Measurements from ENCODE around the gene GNAZ. TPM values are rescaled to one million over a fixed set of nuclear protein-coding genes. Genes with fewer than 3 reads are reported as not detected.

Gene GNAZ
- polyA plus RNA-seq, 2 of the 4 experiments (the other 2 are of a cell fraction) = 1.9 to 2.5 TPM

GRCh38 chr22:23104187-23104971 lies 34.1 kb downstream of the GNAZ start:
- no peaks in the 10 kb centered on the region for H3K9me3 ChIP-seq
- ATAC-seq (no peak; a peak in 1 of 6 replicates), FAIRE-seq (no peak), DNase-seq (ENCODE audit: low read depth in 1 of 2, low spot score in 1 of 2) (no peak)
- POLR2A ChIA-PET = no interaction called here
- 79% methylated on average over 10 of the region's 12 CpGs for WGBS (ENCODE audit: missing lambda C conversion rate)
- H3K4me2 ChIP-seq = no peak overlapping the region
- no peak overlapping the region for H3K4me3 ChIP-seq
- no peaks in the 10 kb centered on the region for H3K4me1 ChIP-seq
- H3K27ac ChIP-seq = no peak overlapping the region
- TF ChIP-seq CEBPB (IDR thresholded peaks at IDR 0.05) (no peak), PBX3 (IDR thresholded peaks at IDR 0.05) (no peak), HOXB13 (CRISPR knock-in tag; IDR thresholded peaks at IDR 0.05; ENCODE audit: low read depth) (no peak), HOXA7 (CRISPR knock-in tag; IDR thresholded peaks at IDR 0.05) (no peak), CBX8 (IDR thresholded peaks at IDR 0.05) (no peak), POLR2A (IDR thresholded peaks at IDR 0.05; ENCODE audit: low read length) (no peak), TP53 (CRISPR knock-in tag; IDR thresholded peaks at IDR 0.05) (no peak), FOSL2 (IDR thresholded peaks at IDR 0.05) (no peak), FOSL2 (CRISPR knock-in tag; IDR thresholded peaks at IDR 0.05) (no peak), ZC3H11A (IDR thresholded peaks at IDR 0.05) (no peak), MAX (IDR thresholded peaks at IDR 0.05) (no peak), TFCP2L1 (CRISPR knock-in tag; IDR thresholded peaks at IDR 0.05) (no peak), MAFK (IDR thresholded peaks at IDR 0.05; ENCODE audit: partially characterized antibody) (no peak), JUNB (IDR thresholded peaks at IDR 0.05) (no peak), ZSCAN20 (CRISPR knock-in tag; IDR thresholded peaks at IDR 0.05) (no peak), SMC3 (IDR thresholded peaks at IDR 0.05) (no peak)
- CTCF ChIA-PET = interaction anchor here (1.1 to 1.2 kb wide), 2 partner anchors 23 to 145 kb away, joined by 3 to 4 read pairs; no protein-coding TSS in a partner anchor

- CTCF ChIA-PET = interaction anchor here (1.1 to 1.2 kb wide), 2 partner anchors 22 to 146 kb away, joined by 3 to 4 read pairs; no protein-coding TSS in a partner anchor
These were observed 35.0 kb downstream of the GNAZ start for GRCh38 chr22:23105304-23105703.

More at GRCh38 chr22:23105304-23105703, 35.0 kb downstream of the GNAZ start:
- Histone ChIP-seq H3K4me1 (no peaks in the 10 kb centered on the region), H3K4me2 (no peak overlapping the region), H3K4me3 (no peak overlapping the region), H3K27ac (no peak overlapping the region), H3K9me3 (no peaks in the 10 kb centered on the region)
- no peak for TF ChIP-seq EP300 (IDR thresholded peaks at IDR 0.05)
- no peak for TF ChIP-seq BHLHE40 (IDR thresholded peaks at IDR 0.05; ENCODE audit: low read depth, low read length)
- TF ChIP-seq CTCF (IDR thresholded peaks at IDR 0.05) = no peak
- no peak for TF ChIP-seq EHMT2 (IDR thresholded peaks at IDR 0.05; ENCODE audit: low read depth)
- no peak for TF ChIP-seq CHD2 (IDR thresholded peaks at IDR 0.05; ENCODE audit: low read length, partially characterized antibody)
- no peak for TF ChIP-seq RCOR1 (IDR thresholded peaks at IDR 0.05; ENCODE audit: low read depth, low read length)
- TF ChIP-seq ELK1 (IDR thresholded peaks at IDR 0.05; ENCODE audit: low read depth, low read length) = no peak
- TF ChIP-seq USF2 (IDR thresholded peaks at IDR 0.05) = no peak
- TF ChIP-seq PHF8 (IDR thresholded peaks at IDR 0.05; ENCODE audit: borderline replicate concordance, low read depth) = no peak
- no peak for TF ChIP-seq CBX2 (IDR thresholded peaks at IDR 0.05; ENCODE audit: borderline replicate concordance, low read depth)
- no peak for TF ChIP-seq ZNF302 (CRISPR knock-in tag; IDR thresholded peaks at IDR 0.05)
- no peak for TF ChIP-seq FOXS1 (CRISPR knock-in tag; IDR thresholded peaks at IDR 0.05)
- TF ChIP-seq FOSB (CRISPR knock-in tag; IDR thresholded peaks at IDR 0.05) = no peak
- TF ChIP-seq HOXB5 (CRISPR knock-in tag; IDR thresholded peaks at IDR 0.05) = no peak
- no peak for TF ChIP-seq FOSL2 (IDR thresholded peaks at IDR 0.05)
- no peak for TF ChIP-seq FOSL2 (CRISPR knock-in tag; IDR thresholded peaks at IDR 0.05)
- POLR2A ChIA-PET = no interaction called here
- WGBS (ENCODE audit: missing lambda C conversion rate) = 100% methylated on average over 2 of the region's 5 CpGs
- ATAC-seq (no peak), DNase-seq (ENCODE audit: low read depth in 1 of 2, low spot score in 1 of 2) (no peak), FAIRE-seq (no peak)

Data from A549 (cell line).